ENCODE data around the gene HOXB1. TPM values are rescaled to one million over a fixed set of nuclear protein-coding genes. Genes with fewer than 3 reads are reported as not detected.

Gene HOXB1
- polyA plus RNA-seq, 1 donor from 2014 or later: not detected

DNA sequence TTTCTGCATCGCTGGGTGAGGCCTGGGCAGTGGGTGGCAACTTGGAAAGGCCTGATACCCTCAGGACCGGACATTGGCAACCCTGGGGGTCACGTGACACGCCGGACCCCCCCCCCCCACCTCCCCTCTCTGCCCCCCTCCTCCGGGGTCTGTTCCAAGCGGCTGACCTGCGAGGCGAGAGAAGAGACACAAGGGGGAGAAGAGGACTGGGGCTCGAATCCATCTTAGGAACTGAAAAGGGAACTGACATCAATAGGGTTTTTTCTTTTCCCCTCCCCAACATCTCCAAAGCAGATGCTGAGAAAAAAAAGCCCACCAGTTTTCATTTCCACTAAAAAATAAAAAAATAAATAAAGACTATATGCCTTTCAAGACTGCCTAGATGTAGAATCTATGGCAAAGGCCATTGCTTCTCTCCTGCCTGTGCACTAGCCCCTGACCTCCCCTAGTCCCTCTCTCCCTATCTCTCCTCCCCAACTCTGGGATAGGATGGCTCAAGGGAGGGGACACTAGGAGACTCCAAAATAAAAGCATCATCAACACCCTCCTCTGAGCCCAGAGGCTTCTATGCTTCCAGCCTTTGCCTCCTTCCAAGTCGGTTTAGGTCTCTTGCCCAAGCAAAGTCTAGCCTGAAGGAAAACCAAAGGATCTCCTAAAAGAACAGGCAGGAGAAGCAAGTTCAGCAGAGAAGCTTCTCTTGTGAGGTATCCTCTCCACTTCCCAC, 21.8 kb upstream of the HOXB1 start:
- peaks cover 15% of the 10 kb centered on the region for H3K27me3 Mint-ChIP-seq

DNA sequence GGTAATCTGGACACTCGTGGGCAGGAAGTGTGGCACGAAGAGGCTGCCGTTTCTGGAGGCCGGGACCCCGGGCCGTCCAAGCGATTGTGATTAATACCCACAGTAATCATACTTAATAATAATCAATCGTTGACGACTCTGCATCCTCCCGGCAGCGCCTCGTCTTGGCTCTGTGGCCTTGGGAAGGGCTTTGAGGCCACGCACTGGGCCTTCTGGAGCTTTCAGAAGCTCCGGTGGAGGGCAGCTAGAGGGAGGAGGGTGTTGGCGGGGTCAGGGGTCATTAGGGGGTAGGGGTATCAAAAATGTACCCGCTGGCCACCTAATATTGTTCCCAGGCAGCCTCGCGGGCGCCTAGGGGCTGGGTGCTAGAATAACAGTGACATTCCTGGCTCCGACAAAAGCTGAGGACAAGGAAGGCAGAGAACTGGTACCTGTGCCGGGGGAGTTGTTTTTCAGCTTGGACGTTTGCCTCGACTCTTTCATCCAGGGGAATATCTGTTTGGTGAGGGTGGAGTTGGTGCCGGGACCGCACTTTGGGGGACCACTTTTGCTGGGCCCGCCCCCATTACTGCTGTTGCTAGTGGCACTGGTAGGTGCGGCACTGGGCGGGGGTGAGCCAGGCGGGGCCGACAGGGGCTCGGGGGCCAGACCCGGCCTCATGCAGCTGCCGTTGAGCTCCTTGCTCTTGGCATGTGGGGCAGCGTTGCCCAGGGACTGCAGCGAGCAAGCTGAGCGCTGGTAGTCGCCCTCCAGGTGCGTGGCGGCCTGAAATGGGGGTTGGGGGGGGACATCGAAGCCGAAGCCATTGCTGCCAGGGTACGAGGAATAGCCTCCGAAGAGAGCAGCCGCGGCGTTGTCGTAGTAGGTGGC, 21.0 kb upstream of the HOXB1 start:
- peaks cover 3% of the 10 kb centered on the region for H3K36me3 Mint-ChIP-seq
- no peak overlapping the region for H3K4me3 Mint-ChIP-seq
- H3K9me3 Mint-ChIP-seq: no peaks in the 10 kb centered on the region
- no peak overlapping the region for H3K27ac Mint-ChIP-seq
- H3K27me3 Mint-ChIP-seq: peaks cover 19% of the 10 kb centered on the region
- H3K4me1 Mint-ChIP-seq: peaks cover 0 to 4% (median 1%) of the 10 kb centered on the region in 3 donors

More for the DNA sequence above, 21.8 kb upstream of the HOXB1 start:
- no peak overlapping the region for H3K4me3 Mint-ChIP-seq
- no peak overlapping the region for H3K27ac Mint-ChIP-seq
- H3K4me1 Mint-ChIP-seq: peaks cover 0 to 4% (median 1%) of the 10 kb centered on the region in 3 donors
- peaks cover 3% of the 10 kb centered on the region for H3K36me3 Mint-ChIP-seq
- H3K9me3 Mint-ChIP-seq: no peaks in the 10 kb centered on the region

DNA sequence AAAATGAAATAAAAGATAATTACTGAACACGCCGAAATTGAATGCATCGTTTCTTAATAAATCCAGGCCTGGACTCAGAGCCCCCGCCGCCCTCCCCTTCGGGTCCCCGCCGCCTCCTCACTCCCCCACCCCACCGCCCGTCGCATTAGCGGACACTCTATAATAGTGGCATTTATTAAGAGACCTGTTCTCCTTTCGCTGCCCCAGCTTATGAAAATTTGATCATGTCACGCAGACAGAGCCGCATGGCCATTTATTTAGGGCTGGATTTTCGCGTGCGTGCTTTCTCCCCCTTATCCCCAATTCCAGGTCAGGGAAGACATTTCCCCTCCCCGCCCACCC, 20.4 kb upstream of the HOXB1 start:
- H3K9me3 Mint-ChIP-seq: no peaks in the 10 kb centered on the region
- H3K4me3 Mint-ChIP-seq: no peak overlapping the region
- peaks cover 19% of the 10 kb centered on the region for H3K27me3 Mint-ChIP-seq
- H3K27ac Mint-ChIP-seq: no peak overlapping the region
- H3K4me1 Mint-ChIP-seq: peaks cover 0 to 4% (median 1%) of the 10 kb centered on the region in 3 donors
- peaks cover 3% of the 10 kb centered on the region for H3K36me3 Mint-ChIP-seq

DNA sequence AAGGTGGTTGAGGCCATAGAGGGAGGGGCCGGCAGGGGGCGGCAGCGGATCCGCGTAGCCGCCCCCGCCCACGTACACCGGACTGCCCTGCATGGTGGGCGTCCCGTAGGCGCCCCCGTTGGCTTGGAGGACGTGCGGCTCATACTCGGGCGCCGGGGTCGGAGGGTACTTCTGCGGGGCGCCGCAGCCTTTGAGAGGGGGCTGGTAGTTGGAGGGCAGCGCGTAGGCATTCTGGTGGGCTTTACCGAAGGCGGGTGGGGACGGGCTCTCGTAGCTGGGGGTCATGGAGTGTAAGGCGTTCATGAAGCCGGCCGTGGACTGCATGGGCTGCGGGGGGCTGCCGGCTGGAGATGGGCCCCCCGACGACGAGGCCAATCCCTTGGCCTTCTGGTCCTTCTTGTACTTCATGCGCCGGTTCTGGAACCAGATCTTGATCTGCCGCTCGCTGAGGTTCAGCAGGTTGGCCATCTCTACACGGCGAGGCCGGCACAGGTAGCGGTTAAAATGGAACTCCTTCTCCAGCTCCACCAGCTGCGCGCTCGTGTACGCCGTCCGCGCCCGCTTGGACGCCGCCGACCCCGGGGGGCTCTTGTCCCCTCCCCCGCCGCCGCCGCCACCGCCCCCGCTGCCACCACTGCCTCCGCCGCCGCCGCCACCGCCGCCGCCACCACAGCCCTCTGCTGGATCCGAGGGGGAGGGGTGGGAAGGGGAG, 19.8 kb upstream of the HOXB1 start:
- Mint-ChIP-seq H3K36me3 (peaks cover 3% of the 10 kb centered on the region), H3K4me3 (no peak overlapping the region), H3K9me3 (no peaks in the 10 kb centered on the region), H3K27me3 (peaks cover 23% of the 10 kb centered on the region), H3K4me1 (peaks cover 0 to 4% (median 1%) of the 10 kb centered on the region in 3 donors), H3K27ac (no peak overlapping the region)

DNA sequence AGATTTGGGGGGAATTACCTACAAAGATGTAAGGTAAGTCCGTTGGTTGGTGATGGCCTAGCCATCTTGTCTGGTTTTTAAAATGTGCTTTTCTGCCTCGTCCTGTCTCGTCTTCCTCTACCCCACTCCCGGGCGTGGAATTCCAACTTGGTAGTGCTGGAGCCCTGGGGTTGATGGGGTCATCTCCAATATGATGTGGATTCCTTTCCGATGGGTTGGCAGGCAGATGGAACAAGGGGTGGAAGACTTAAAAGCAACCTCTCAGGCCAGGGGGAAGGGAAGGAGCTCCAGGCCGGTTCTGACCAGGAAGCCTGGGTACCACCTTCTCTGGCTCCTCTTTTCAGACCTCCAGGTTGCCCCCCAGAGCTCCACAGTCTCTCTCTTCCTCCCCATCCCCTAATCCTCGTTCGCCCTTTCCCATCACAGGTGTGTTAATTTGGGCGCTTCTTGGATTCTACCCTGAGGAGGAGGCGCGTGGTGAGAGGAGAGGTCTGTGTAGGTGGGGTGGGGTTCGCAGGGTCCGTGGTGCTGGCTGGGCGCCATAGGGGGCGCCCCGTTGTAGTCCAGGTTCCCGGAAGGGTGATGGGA, 19.2 kb upstream of the HOXB1 start:
- H3K27me3 Mint-ChIP-seq: peaks cover 25% of the 10 kb centered on the region

DNA sequence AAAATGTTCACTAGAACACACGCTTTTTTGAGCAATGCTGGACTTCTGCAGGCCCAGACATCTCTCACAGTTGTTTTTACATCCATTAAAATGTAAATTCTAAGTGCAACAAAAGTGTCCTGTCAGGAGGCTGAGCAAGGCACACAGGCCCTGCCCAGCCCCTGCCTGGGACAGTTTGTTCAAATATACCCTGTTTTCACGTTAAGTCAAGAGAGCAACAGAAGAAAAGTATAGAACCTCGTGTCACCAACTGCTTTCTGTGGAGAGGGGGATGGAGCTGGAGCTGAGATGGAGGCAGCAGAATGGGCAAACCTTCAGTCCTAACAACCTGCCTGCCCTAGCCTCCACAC, 18.4 kb upstream of the HOXB1 start:
- Mint-ChIP-seq H3K9me3 (no peaks in the 10 kb centered on the region), H3K4me3 (no peak overlapping the region), H3K4me1 (peaks cover 0 to 4% (median 0%) of the 10 kb centered on the region in 3 donors), H3K27me3 (peaks cover 26% of the 10 kb centered on the region), H3K36me3 (peaks cover 3% of the 10 kb centered on the region), H3K27ac (no peak overlapping the region)

More for the DNA sequence above, 19.2 kb upstream of the HOXB1 start:
- peaks cover 0 to 3% (median 0%) of the 10 kb centered on the region in 3 donors for H3K4me1 Mint-ChIP-seq
- no peak overlapping the region for H3K4me3 Mint-ChIP-seq
- H3K36me3 Mint-ChIP-seq: peaks cover 3% of the 10 kb centered on the region
- no peak overlapping the region for H3K27ac Mint-ChIP-seq
- H3K9me3 Mint-ChIP-seq: no peaks in the 10 kb centered on the region

DNA sequence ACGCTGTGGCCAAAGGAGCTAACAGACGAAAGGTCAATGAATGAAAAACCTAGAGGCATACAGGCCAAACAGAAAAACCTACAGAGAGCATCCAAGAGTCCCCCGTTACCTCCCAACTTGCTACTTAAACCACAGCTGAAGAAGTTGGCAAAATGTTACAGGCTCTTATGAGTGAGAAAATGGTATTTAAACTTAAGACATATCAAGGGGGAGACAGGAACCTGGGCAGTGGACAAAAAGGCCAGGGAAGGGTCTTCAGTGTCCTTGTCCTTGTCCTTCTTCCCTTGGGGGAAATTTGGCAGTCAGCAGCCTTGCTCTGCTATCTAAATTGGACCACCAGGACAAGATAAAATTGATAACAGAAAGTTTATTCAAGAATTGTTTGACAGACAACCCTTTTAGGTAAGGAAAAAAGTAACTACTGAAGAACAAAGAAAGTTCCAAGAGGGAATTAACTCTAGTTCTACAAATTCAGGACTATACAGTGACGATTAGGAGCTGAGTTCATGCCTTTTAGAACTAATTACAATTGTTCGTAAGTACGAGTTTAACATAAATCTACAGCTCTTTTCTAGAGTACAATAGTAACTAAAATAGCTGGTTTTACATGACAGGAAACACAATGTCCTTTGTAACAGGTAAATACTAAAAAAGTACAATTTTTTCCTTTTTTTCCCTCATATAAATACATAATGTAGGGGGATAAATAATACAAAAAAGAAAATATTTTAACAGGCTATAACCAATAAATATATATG, 17.9 kb upstream of the HOXB1 start:
- no peaks in the 10 kb centered on the region for H3K9me3 Mint-ChIP-seq
- peaks cover 3% of the 10 kb centered on the region for H3K36me3 Mint-ChIP-seq
- H3K4me1 Mint-ChIP-seq: peaks cover 3 to 7% (median 5%) of the 10 kb centered on the region in 3 donors
- peak overlapping the region in 1 of 3 donors; percentile 86 for H3K27ac Mint-ChIP-seq
- H3K27me3 Mint-ChIP-seq: peaks cover 30% of the 10 kb centered on the region
- peak overlapping the region in 1 of 4 donors; percentile 17 for H3K4me3 Mint-ChIP-seq

DNA sequence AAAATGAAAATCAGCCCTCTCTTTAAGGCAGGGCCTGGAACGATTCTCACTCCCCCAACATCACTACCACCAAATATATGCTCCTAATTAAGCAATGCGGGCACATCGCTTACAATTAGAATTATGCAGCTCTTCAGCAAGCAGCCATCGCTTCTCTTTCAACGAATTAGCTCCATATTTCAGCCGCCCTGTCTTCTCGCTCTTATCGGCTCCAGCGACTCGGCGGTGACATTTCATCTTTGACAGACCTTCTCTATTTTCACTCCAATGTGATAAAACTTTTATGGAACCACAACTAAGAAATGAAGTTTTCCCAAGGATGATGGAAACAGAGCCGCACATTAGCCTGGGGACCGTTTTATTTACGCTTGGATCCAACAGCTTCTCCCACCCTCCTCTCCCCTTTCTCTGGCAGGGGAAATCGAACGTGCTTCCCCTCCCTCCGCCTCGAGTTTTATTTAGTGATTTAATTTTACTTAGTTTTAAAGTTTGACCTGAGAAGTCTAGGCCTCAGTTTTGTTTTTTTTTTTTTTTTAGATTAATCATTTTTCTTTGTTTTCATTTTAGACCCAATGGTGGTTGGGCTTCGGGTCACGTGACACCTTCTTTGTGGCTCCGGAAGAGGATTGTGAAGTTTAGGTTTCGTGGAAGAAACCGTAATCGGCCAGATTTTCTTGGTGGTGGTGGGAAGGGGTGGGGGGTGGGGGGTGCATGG, 17.2 kb upstream of the HOXB1 start:
- H3K4me1 Mint-ChIP-seq: peaks cover 4 to 9% (median 6%) of the 10 kb centered on the region in 3 donors
- H3K36me3 Mint-ChIP-seq: peaks cover 3% of the 10 kb centered on the region
- H3K9me3 Mint-ChIP-seq: no peaks in the 10 kb centered on the region
- H3K27ac Mint-ChIP-seq: peak overlapping the region in 1 of 3 donors; percentile 86
- H3K27me3 Mint-ChIP-seq: peaks cover 30% of the 10 kb centered on the region
- H3K4me3 Mint-ChIP-seq: no peak overlapping the region

DNA sequence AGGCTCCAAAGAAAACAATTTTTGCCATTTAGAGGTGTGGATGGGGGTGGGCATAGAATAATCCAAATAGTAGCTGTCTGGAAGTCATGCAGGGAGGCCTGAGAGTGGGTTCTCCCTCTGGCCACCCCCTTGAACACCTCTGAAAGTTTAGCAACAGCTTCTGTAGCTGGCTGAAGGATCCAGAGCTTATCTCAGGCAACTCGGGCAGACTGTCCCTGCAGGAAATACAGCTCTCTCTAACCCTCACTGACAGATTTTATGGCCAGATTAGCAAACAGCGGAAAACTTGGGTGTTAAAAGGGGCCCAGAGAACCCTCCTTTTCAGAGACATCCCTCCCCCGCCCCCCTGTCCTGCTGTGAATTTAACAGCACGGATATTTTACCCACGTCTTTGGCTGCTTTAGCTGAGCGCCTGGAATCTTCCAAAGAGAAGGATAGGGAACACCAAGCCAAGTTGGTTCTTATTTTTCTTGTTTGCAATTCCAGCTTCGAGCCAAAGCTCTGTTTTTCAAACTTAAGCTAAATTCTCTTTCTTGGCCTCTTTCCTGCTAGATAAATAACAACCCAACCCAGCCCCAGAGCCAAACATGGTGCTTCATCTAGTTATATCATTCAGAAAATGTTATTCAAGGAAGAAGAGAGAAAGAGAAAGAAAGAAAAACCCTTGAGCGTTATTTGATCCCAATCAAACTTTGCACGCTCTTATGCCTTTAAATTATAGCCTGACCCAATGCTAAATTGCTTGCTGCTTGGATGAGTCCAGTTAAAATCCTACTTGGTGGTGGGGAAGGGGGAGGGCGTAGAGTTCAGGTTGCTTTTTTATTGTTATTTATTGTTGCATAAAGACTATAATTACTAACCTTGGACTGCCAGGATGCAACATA, 16.4 kb upstream of the HOXB1 start:
- peaks cover 34% of the 10 kb centered on the region for H3K27me3 Mint-ChIP-seq
- H3K4me3 Mint-ChIP-seq: no peak overlapping the region
- H3K27ac Mint-ChIP-seq: peak overlapping the region in 1 of 3 donors; percentile 86

DNA sequence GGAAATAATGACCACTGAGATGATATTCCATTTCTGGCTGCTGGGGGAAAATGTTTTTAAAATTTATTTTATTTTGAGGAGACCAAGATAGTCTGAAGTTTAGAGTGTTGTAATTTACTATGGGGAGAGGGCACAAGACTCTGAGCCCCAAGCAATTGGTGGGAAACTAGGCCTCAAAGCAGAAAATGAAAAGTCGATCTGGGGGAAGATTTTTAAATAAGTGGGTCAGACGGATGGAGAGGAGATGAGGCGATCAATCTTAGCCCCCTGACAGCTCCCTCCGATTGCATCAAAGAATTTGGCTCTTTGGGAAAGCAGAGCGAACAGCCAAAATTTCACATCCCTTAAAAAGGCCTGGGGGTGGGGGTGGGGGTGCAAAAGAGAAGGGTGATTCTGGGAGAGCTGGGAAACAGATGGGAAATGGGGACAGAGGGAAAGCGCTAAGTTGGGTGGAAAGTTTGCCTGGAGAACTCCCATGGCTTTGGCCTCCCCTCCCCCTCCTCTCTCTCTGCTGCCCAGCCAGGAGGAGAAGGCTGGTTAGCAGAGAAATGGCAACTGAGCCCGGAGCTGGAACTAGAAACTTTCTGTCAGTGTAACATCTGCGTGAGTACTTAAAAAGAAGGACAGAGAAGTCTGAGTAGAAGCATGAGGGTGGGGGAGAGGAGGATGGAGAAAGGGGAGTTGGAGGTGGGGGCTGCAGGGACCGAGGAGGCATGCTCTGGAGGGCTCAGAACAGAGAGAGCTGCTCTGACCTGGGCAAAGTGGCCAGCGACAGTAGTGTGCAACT, 15.5 kb upstream of the HOXB1 start:
- H3K27me3 Mint-ChIP-seq: peaks cover 41% of the 10 kb centered on the region
- no peak overlapping the region for H3K4me3 Mint-ChIP-seq
- H3K4me1 Mint-ChIP-seq: peaks cover 10 to 15% (median 11%) of the 10 kb centered on the region in 3 donors
- no peak overlapping the region for H3K27ac Mint-ChIP-seq
- H3K9me3 Mint-ChIP-seq: no peaks in the 10 kb centered on the region
- no peaks in the 10 kb centered on the region for H3K36me3 Mint-ChIP-seq

More for the DNA sequence above, 16.4 kb upstream of the HOXB1 start:
- Mint-ChIP-seq H3K36me3 (no peaks in the 10 kb centered on the region), H3K4me1 (peaks cover 8 to 14% (median 11%) of the 10 kb centered on the region in 3 donors), H3K9me3 (no peaks in the 10 kb centered on the region)

DNA sequence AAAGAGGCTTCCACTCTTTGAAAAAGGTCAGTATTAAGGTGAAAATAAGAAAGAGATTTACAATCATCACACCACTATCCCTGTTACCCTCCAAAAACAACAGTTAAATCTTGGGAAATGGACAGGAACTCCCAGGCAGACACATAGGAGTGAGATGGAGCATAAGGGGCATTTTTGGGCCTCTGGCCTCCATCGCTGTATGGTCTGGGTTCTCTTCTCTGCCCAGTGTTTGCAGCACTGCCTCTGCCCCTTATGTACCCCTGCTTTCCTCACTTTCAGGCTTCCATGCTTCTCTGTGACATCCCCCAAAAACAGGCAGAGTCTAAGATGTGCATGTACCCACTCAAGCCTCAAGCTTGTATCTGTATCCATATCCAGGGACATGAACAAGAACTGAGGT, 14.7 kb upstream of the HOXB1 start:
- H3K4me3 Mint-ChIP-seq: peak overlapping the region in 2 of 4 donors; percentile 4 to 66
- peak overlapping the region in 1 of 3 donors; percentile 7 for H3K27ac Mint-ChIP-seq
- peaks cover 47% of the 10 kb centered on the region for H3K27me3 Mint-ChIP-seq
- no peaks in the 10 kb centered on the region for H3K36me3 Mint-ChIP-seq
- H3K9me3 Mint-ChIP-seq: no peaks in the 10 kb centered on the region
- H3K4me1 Mint-ChIP-seq: peaks cover 11 to 15% (median 12%) of the 10 kb centered on the region in 3 donors

DNA sequence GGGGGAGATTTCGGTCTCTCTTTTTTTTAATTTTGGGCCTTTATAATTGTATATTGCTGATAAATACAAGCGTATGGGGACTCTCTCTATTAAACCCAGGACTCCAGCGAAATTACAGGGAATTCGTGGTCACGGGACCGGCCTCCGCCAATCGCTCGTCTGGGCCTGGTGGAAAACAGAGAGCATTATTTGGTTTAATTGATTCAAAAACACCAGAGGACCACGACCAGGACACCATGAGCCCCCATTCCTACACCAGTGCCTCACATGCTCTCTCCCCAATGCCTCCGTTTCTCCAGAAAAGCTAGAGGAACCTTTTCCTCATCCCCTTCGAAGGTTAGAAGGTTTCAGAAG, 14.2 kb upstream of the HOXB1 start, which contains the start of gene HOXB2:
Gene HOXB2 (minus strand): TSS at position 88 of the 354 bp plus-strand sequence. CDS start 198 bp downstream, outside the sequence.
- H3K36me3 Mint-ChIP-seq: no peaks in the 10 kb centered on the region
- peak within 1 kb of the TSS in 2 of 3 donors; percentile 8 to 94 for H3K27ac Mint-ChIP-seq
- peaks cover 50% of the 10 kb centered on the region for H3K27me3 Mint-ChIP-seq
- H3K4me1 Mint-ChIP-seq: peaks cover 11 to 15% (median 12%) of the 10 kb centered on the region in 3 donors
- H3K4me3 Mint-ChIP-seq: peak within 1 kb of the TSS; percentile 72 to 91 (median 78)
- no peaks in the 10 kb centered on the region for H3K9me3 Mint-ChIP-seq

All from IgD-negative memory B cell (primary cell).